Measurements from ENCODE around the gene PAX7. TPM values are rescaled to one million over a fixed set of nuclear protein-coding genes. Genes with fewer than 3 reads are reported as not detected.
A peak's percentile ranks its signal among the peaks of the same experiment; 100 is the strongest.

The PAX7 gene
- total and polyA plus RNA-seq, 2 experiments from 2014 or later = 0.03 TPM; not detected in 1

- TF ChIP-seq CTCF (conservative IDR thresholded peaks at IDR 0.05; ENCODE audit: low read depth in 2 of 2) = peak; percentile 92 to 99
These were observed 33.2 kb upstream of the PAX7 start (continued) for GRCh38 chr1:18597160-18598042.

- peaks cover 19% of the 10 kb centered on the region for H3K4me1 Mint-ChIP-seq
- DNase-seq (ENCODE audit: low spot score) (peak; percentile 27), ATAC-seq (peak; percentile 17; the same call in 2 of the 3 replicates)
- H3K36me3 Mint-ChIP-seq (ENCODE audit: low read depth) = no peaks in the 10 kb centered on the region
- Histone ChIP-seq H3K4me3 (no peak overlapping the region), H2AFZ (0 out of 2 replicates have a peak overlapping the region, but pooled peaks have one; percentile 32), H3K27me3 (ENCODE audit: insufficient read depth) (no peaks in the 10 kb centered on the region), H4K20me1 (replicated peaks; ENCODE audit: insufficient read depth) (no peaks in the 10 kb centered on the region; the same call in 1 of the 2 replicates), H3F3A (replicated peaks; ENCODE audit: low read depth) (peaks cover 5% of the 10 kb centered on the region; the same call in 1 of the 2 replicates), H3K79me2 (replicated peaks; ENCODE audit: insufficient read depth) (no peaks in the 10 kb centered on the region), H3K27ac (ENCODE audit: low read depth) (no peak overlapping the region), H3K4me1 (ENCODE audit: insufficient read depth) (peaks cover 12% of the 10 kb centered on the region), H3K9me2 (ENCODE audit: insufficient read depth) (no peaks in the 10 kb centered on the region), H3K36me3 (ENCODE audit: insufficient read depth) (no peaks in the 10 kb centered on the region), H3K4me2 (no peak overlapping the region)
- H3K9me3 Mint-ChIP-seq = no peaks in the 10 kb centered on the region; the same call in 1 of the 3 replicates
- no peak for TF ChIP-seq ZNF114 (CRISPR knock-in tag; IDR thresholded peaks at IDR 0.05)
- no peak for TF ChIP-seq EZH2phosphoT487 (IDR thresholded peaks at IDR 0.05; ENCODE audit: unreplicated experiment)
- TF ChIP-seq POLR2AphosphoS5 (IDR thresholded peaks at IDR 0.05; ENCODE audit: low read depth) = no peak
- TF ChIP-seq NANOG (IDR thresholded peaks at IDR 0.05; ENCODE audit: borderline replicate concordance) = no peak
- no peak for TF ChIP-seq STAT1 (IDR thresholded peaks at IDR 0.05; ENCODE audit: unreplicated experiment)
- H3K27me3 Mint-ChIP-seq (ENCODE audit: insufficient read depth, low read depth, poor library complexity) = peaks cover 29% of the 10 kb centered on the region
- no peak overlapping the region for H3K27ac Mint-ChIP-seq
- H3K4me3 Mint-ChIP-seq = peak overlapping the region; percentile 23; the same call in 1 of the 3 replicates
These were observed 31.6 kb upstream of the PAX7 start for GRCh38 chr1:18599086-18599485.

- no peak overlapping the region for H2AFZ ChIP-seq
- H3K4me3 ChIP-seq = no peak overlapping the region
These were observed 30.9 kb upstream of the PAX7 start for GRCh38 chr1:18599704-18600103.

More at GRCh38 chr1:18599704-18600103, 30.9 kb upstream of the PAX7 start:
- Mint-ChIP-seq H3K27me3 (ENCODE audit: insufficient read depth, low read depth, poor library complexity) (peaks cover 28% of the 10 kb centered on the region), H3K27ac (no peak overlapping the region), H3K36me3 (ENCODE audit: low read depth) (no peaks in the 10 kb centered on the region), H3K4me3 (no peak overlapping the region), H3K4me1 (peaks cover 19% of the 10 kb centered on the region), H3K9me3 (no peaks in the 10 kb centered on the region; the same call in 1 of the 3 replicates)
- Histone ChIP-seq H3K9me2 (ENCODE audit: insufficient read depth) (no peaks in the 10 kb centered on the region), H3K4me2 (no peak overlapping the region), H3K36me3 (ENCODE audit: insufficient read depth) (no peaks in the 10 kb centered on the region), H3K27ac (ENCODE audit: low read depth) (no peak overlapping the region), H3K27me3 (ENCODE audit: insufficient read depth) (no peaks in the 10 kb centered on the region), H4K20me1 (replicated peaks; ENCODE audit: insufficient read depth) (no peaks in the 10 kb centered on the region; the same call in 1 of the 2 replicates), H3K4me1 (ENCODE audit: insufficient read depth) (peaks cover 12% of the 10 kb centered on the region), H3K79me2 (replicated peaks; ENCODE audit: insufficient read depth) (no peaks in the 10 kb centered on the region), H3F3A (replicated peaks; ENCODE audit: low read depth) (peaks cover 5% of the 10 kb centered on the region; the same call in 1 of the 2 replicates)
- DNase-seq (ENCODE audit: low spot score) (peak; percentile 43), ATAC-seq (peak; percentile 10; the same call in 2 of the 3 replicates)
- TF ChIP-seq STAT1 (IDR thresholded peaks at IDR 0.05; ENCODE audit: unreplicated experiment) = no peak
- TF ChIP-seq CTCF (conservative IDR thresholded peaks at IDR 0.05; ENCODE audit: low read depth in 2 of 2) = 0 out of 4 replicates have a peak, but pooled peaks of 1 of the 2 experiments have one; percentile 29
